NCI-H345 (cell line): Measurements from ENCODE around the gene XK.
"Not testable (repeated sequence)": the region's sequence is repeated elsewhere in the genome, so short reads cannot be mapped to it uniquely, and the experiment has no call there.

Experiments used
- DNase-seq: peaks from one replicate; lab custom pipeline; 2025; lab: John Stamatoyannopoulos, UW

Gene XK

GRCh38 chrX:37755025-37755424, 69.4 kb downstream of the XK start:
- DNase-seq, result no peak

- DNase-seq, result no peak
Observed at GRCh38 chrX:37757082-37757481, 71.5 kb downstream of the XK start.

- DNase-seq, result no peak
Observed at GRCh38 chrX:37759351-37759750, 73.8 kb downstream of the XK start.

GRCh38 chrX:37759878-37760418, 74.4 kb downstream of the XK start:
- peak; percentile 2 for DNase-seq

GRCh38 chrX:37763400-37763799, 77.8 kb downstream of the XK start:
- DNase-seq, result no peak

GRCh38 chrX:37765507-37765906, 79.9 kb downstream of the XK start:
- DNase-seq, result no peak

GRCh38 chrX:37767430-37767829, 81.8 kb downstream of the XK start:
- DNase-seq, result no peak

GRCh38 chrX:37768866-37769265, 83.3 kb downstream of the XK start:
- DNase-seq, result not testable (repeated sequence)

GRCh38 chrX:37776283-37776986, 90.8 kb downstream of the XK start:
- no peak for DNase-seq

- DNase-seq, result no peak
Observed at GRCh38 chrX:37776987-37777325, 91.4 kb downstream of the XK start.

- DNase-seq, result no peak
Observed at GRCh38 chrX:37779857-37780256, 94.3 kb downstream of the XK start, which contains the start of gene CYBB. Gene CYBB (plus strand): TSS chrX:37780059. CDS start chrX:37780078, 19 bp downstream.

- DNase-seq, result no peak
Observed at GRCh38 chrX:37781081-37781480, 95.5 kb downstream of the XK start.
